B cell (primary cell): Measurements from ENCODE around the gene RBM28. TPM values are rescaled to one million over a fixed set of nuclear protein-coding genes. Genes with fewer than 3 reads are reported as not detected.

ENCODE experiments used
- ATAC-seq: fragments of 200-7000 bp; cut with Tn5 transposase; one replicate; pipeline ENCODE4 v1.10.0; 2021; ENCODE audit warnings: low read depth, mild to moderate bottlenecking, moderate number of reproducible peaks, moderate library complexity
- CTCF ChIA-PET: fragments of 350-600 bp; sonication (Branson Sonifier 250); formaldehyde crosslinking; loops from one replicate; lab custom pipeline; 2021; ENCODE audit warnings: antibody characterized with exemption, inconsistent platforms; lab: Charles Lee
- POLR2A ChIA-PET: fragments of 350-600 bp; sonication (Branson Sonifier 250); formaldehyde crosslinking; loops from one replicate; lab custom pipeline; 2021; ENCODE audit warnings: antibody characterized with exemption; lab: Charles Lee
- DNase-seq: peaks from one replicate; pipeline ENCODE4 v3.0.0; 2013
- H2AFZ ChIP-seq: 2 replicates; pipeline ENCODE4 v1.6.1; 2012; ENCODE audit warnings: mild to moderate bottlenecking, low read depth, low read length; ENCODE audit not compliant: insufficient read depth, poor library complexity, severe bottlenecking
- H3K27ac ChIP-seq, 2 donors: 1 replicate in 1 of 2; 2 replicates in 1 of 2; pipeline ENCODE4 v1.5.1; 2012 to 2013; ENCODE audit warnings: low read length in 2 of 2, mild to moderate bottlenecking in 2 of 2, moderate library complexity in 1 of 2
- H3K27me3 ChIP-seq, 4 experiments: fragments of 200-600 bp in 1 of 4; sonication (generic) in 1 of 4; replicated peaks in 1 of 4; 1 replicate in 2 of 4; 2 replicates in 2 of 4; pipeline versions ENCODE4 v1.6.1 to v1.7.0; 2013 to 2016; ENCODE audit warnings: low read length in 3 of 4, mild to moderate bottlenecking in 2 of 4, mixed read lengths in 1 of 4, moderate library complexity in 1 of 4; ENCODE audit not compliant: insufficient read depth in 4 of 4, control insufficient read depth in 3 of 4; ENCODE audit errors: control extremely low read depth in 1 of 4
- H3K36me3 ChIP-seq, 2 experiments: replicated peaks in 1 of 2; 1 replicate in 1 of 2; 2 replicates in 1 of 2; pipeline versions ENCODE4 v1.6.1 to v1.7.1; 2013; ENCODE audit warnings: low read length in 1 of 2; ENCODE audit not compliant: insufficient read depth in 2 of 2, control insufficient read depth in 1 of 2; ENCODE audit errors: control extremely low read depth in 1 of 2, extremely low read depth in 1 of 2
- H3K4me1 ChIP-seq, 2 donors: fragments of 200-600 bp in 1 of 2; sonication (generic) in 1 of 2; 1 replicate in 1 of 2; 2 replicates in 1 of 2; pipeline versions ENCODE4 v1.5.1 to v1.6.1; 2013 to 2017; ENCODE audit warnings: low read length in 2 of 2; ENCODE audit not compliant: control insufficient read depth in 2 of 2, insufficient read depth in 2 of 2
- H3K4me2 ChIP-seq: replicated peaks from 2 replicates; pipeline ENCODE3; 2012; ENCODE audit warnings: mild to moderate bottlenecking, low read depth, low read length; ENCODE audit not compliant: poor library complexity, severe bottlenecking
- H3K4me3 ChIP-seq, 5 experiments: fragments of 200-600 bp in 1 of 5; sonication (generic) in 1 of 5; 1 replicate in 3 of 5; 2 replicates in 2 of 5; pipeline versions ENCODE4 v1.5.1 to v1.7.0; 2011 to 2016; ENCODE audit warnings: low read length in 4 of 5, mild to moderate bottlenecking in 4 of 5, low read depth in 2 of 5, control low read depth in 1 of 5, moderate library complexity in 1 of 5; ENCODE audit not compliant: insufficient read depth in 1 of 5; ENCODE audit errors: control extremely low read depth in 1 of 5, extremely low read depth in 1 of 5
- H3K79me2 ChIP-seq: fragments of 200-600 bp; sonication (generic); one replicate; pipeline ENCODE4 v1.6.0; 2016; ENCODE audit warnings: low read length; ENCODE audit not compliant: control insufficient read depth, insufficient read depth
- H3K9ac ChIP-seq: fragments of 200-600 bp; sonication (generic); 2 replicates; pipeline ENCODE4 v1.6.1; 2017; ENCODE audit warnings: mild to moderate bottlenecking, low read length, moderate library complexity
- H3K9me3 ChIP-seq, 3 donors: one replicate each; pipeline versions ENCODE4 v1.6.1 to v1.7.1; 2013; ENCODE audit warnings: low read length in 2 of 3; ENCODE audit not compliant: control insufficient read depth in 2 of 3, insufficient read depth in 1 of 3; ENCODE audit errors: control extremely low read depth in 1 of 3
- H4K20me1 ChIP-seq: 2 replicates; pipeline ENCODE4 v1.6.0; 2012; ENCODE audit warnings: mild to moderate bottlenecking, low read length; ENCODE audit not compliant: insufficient read depth, control insufficient read depth, poor library complexity, severe bottlenecking
- H3K27ac Mint-ChIP-seq: one replicate; pipeline ENCODE4 v1.8.0; 2021; ENCODE audit warnings: mixed read lengths
- H3K27me3 Mint-ChIP-seq: one replicate; pipeline ENCODE4 v1.8.0; 2021; ENCODE audit warnings: mixed read lengths
- H3K4me1 Mint-ChIP-seq: one replicate; pipeline ENCODE4 v1.8.0; 2021; ENCODE audit warnings: mixed read lengths
- H3K4me3 Mint-ChIP-seq: one replicate; pipeline ENCODE4 v1.8.0; 2021; ENCODE audit warnings: mixed read lengths
- H3K9me3 Mint-ChIP-seq: one replicate; pipeline ENCODE4 v1.8.0; 2022; ENCODE audit warnings: mixed read lengths; ENCODE audit not compliant: insufficient read depth
- CTCF ChIP-seq: fragments of 200-600 bp; IDR thresholded peaks from one replicate; pipeline ENCODE4 v1.8.0; 2022; ENCODE audit warnings: antibody characterized with exemption, mild to moderate bottlenecking
- EZH2 ChIP-seq: IDR thresholded peaks from 2 replicates; pipeline ENCODE4 v1.6.1; 2012; ENCODE audit warnings: borderline replicate concordance, low read depth, mild to moderate bottlenecking, moderate library complexity, low read length; ENCODE audit not compliant: insufficient read depth, poor library complexity, severe bottlenecking
- WGBS: methylation state at CpG from one replicate; pipeline ENCODE4 v1.1.5; 2013; ENCODE audit warnings: missing lambda C conversion rate; ENCODE audit not compliant: insufficient coverage; 5-methylcytosine and 5-hydroxymethylcytosine counted together
- intact Hi-C: fragments of 100-400 bp; cut with micrococcal nuclease; formaldehyde crosslinking; loops from one replicate; pipeline ENCODE4 v1.10.0; 2022
- polyA plus RNA-seq: library from polyadenylated mRNA; depleted of rRNA; stranded (reverse); fragments of >200 nt; gene quantifications from 2 replicates; pipeline ENCODE4 v1.2.3, GENCODE V29; 2012
- total RNA-seq, 2 donors: library from RNA; stranded (reverse); fragments of 120-200 nt in 1 of 2; gene quantifications; 1 replicate in 1 of 2; 2 replicates in 1 of 2; pipeline versions ENCODE4 v1.2.3 to v1.2.4, GENCODE V29; 2013 to 2022

The RBM28 gene
- total and polyA plus RNA-seq, 2 donors (not counting 1 experiment from before 2014, with no cell fraction given), result 10.7 to 46.2 TPM

- Histone ChIP-seq H2AFZ (no peak overlapping the region), H3K9me3 (no peaks in the 10 kb centered on the region), H3K79me2 (no peaks in the 10 kb centered on the region), H3K4me3 (no peak overlapping the region), H3K4me2 (no peak overlapping the region), H3K9ac (no peak overlapping the region), H4K20me1 (no peaks in the 10 kb centered on the region), H3K27ac (no peak overlapping the region), H3K4me1 (no peaks in the 10 kb centered on the region), H3K36me3 (no peaks in the 10 kb centered on the region), H3K27me3 (peaks cover 0 to 9% (median 0%) of the 10 kb centered on the region in 4 experiments)
- DNase-seq, result no peak
- intact Hi-C loops, result no loop called here
- Mint-ChIP-seq H3K9me3 (no peaks in the 10 kb centered on the region), H3K27ac (no peak overlapping the region), H3K27me3 (peaks cover 21% of the 10 kb centered on the region), H3K4me3 (no peak overlapping the region), H3K4me1 (no peaks in the 10 kb centered on the region)
- 96% methylated on average over 14 of the region's 15 CpGs for WGBS
- TF ChIP-seq CTCF (no peak), EZH2 (no peak)
- CTCF ChIA-PET, result no interaction called here
- POLR2A ChIA-PET, result no interaction called here
- ATAC-seq, result no peak
Observed at GRCh38 chr7:128262273-128263028, 81.3 kb downstream of the RBM28 start.

- no peaks in the 10 kb centered on the region for H3K36me3 ChIP-seq
- no peak overlapping the region for H3K4me3 ChIP-seq
- no peak overlapping the region for H3K4me2 ChIP-seq
- no peak overlapping the region for H3K9ac ChIP-seq
- POLR2A ChIA-PET, result no interaction called here
- peaks cover 19% of the 10 kb centered on the region for H3K27me3 Mint-ChIP-seq
- H2AFZ ChIP-seq, result no peak overlapping the region
- no peak overlapping the region for H3K27ac ChIP-seq
- CTCF ChIA-PET, result no interaction called here
- ATAC-seq (no peak), DNase-seq (no peak)
- H3K4me3 Mint-ChIP-seq, result no peak overlapping the region
- H3K79me2 ChIP-seq, result no peaks in the 10 kb centered on the region
- TF ChIP-seq EZH2, result no peak
- TF ChIP-seq CTCF, result no peak
- intact Hi-C loops, result no loop called here
- no peak overlapping the region for H3K27ac Mint-ChIP-seq
- peaks cover 0 to 7% (median 0%) of the 10 kb centered on the region in 4 experiments for H3K27me3 ChIP-seq
- H4K20me1 ChIP-seq, result no peaks in the 10 kb centered on the region
- no peaks in the 10 kb centered on the region for H3K4me1 Mint-ChIP-seq
- H3K4me1 ChIP-seq, result no peaks in the 10 kb centered on the region
- no peaks in the 10 kb centered on the region for H3K9me3 ChIP-seq
- WGBS, result 89% methylated on average over 6 of the region's 12 CpGs
- H3K9me3 Mint-ChIP-seq, result no peaks in the 10 kb centered on the region
Observed at GRCh38 chr7:128260069-128260795, 83.5 kb downstream of the RBM28 start.
